HG02759 (cell line): ENCODE data around the gene CUEDC2.

Experiments used
- ATAC-seq: cut with Tn5 transposase; IDR thresholded peaks from one replicate; pipeline ENCODE4 v1.9.1; 2021; ENCODE audit warnings: mild to moderate bottlenecking, moderate library complexity; ENCODE audit not compliant: unreplicated experiment

CUEDC2 gene

DNA sequence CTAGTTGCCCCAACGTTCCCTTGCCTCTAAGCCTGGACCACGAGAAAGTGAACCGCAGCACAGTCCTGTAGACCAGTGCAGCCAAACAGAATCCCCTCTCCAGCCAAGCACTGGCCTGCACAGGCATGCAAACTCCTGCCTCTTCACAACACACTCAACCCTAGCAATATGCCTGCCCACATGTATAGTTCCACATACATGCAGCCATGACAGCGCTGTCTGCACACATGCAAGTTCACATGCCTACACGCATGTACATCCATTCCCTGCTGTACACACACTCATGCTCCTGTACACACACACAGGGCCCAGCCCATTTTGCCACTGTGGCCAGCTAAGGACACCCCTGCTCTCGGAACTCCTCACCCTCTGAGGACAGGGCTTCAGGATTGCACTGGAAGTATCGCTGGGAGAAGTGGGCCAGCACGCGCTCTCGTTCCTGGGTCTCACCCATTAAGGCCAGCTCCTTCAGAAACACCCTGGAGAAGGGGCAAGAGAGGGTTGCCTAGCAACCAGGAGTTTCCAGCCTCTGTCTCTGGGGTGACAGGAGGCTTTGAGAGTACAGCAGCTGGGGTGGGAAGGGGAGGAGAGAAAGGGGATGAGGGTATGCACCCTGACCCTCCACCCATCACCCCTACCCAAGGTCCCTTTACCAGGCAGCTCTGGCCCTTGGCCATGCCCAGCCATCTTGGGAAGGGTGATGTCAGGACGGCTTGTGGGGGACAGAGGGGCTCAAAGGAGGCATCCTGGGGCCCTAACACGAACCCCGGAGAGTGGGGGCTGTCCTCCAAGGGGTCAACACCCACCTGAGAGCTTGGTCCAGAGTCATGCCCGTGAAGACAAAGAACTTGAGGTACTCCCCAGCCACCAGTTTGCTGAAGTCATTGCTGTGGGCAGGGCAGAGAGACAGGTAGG is 20.8 kb downstream of the CUEDC2 start:
- ATAC-seq, result no peak

DNA sequence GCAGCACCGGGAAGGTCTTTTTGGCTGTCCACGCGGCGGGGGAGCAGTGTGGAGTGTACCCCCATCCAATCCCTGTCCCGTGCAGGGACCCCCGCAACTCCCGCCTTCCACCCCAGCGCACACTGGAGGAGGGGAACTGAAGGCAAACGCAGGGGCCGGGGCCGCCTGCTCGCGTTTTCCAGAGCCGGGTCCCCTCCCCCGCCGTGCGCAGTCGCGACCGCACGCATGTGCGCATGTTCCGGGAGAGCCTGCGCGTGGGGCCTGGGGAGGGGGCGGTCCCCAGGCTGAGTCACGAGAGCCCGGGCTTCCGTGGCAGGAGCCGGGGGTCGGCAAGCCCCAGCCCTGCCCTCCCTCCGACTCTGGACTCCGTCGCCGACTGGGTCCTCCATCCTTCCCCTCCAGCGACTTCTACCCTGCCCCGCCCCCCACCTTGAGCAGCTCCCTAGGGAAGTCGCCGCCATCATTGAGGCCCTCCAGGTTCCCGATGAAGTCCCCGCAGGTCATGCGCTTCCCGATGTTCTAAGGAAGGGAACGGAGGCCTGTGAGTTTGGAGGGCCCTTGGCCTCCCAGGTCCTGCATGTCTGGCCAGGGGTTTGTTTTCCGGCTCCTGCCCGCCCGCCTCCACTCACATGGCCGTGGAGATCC is 21.8 kb downstream of the CUEDC2 start:
- ATAC-seq, result no peak

DNA sequence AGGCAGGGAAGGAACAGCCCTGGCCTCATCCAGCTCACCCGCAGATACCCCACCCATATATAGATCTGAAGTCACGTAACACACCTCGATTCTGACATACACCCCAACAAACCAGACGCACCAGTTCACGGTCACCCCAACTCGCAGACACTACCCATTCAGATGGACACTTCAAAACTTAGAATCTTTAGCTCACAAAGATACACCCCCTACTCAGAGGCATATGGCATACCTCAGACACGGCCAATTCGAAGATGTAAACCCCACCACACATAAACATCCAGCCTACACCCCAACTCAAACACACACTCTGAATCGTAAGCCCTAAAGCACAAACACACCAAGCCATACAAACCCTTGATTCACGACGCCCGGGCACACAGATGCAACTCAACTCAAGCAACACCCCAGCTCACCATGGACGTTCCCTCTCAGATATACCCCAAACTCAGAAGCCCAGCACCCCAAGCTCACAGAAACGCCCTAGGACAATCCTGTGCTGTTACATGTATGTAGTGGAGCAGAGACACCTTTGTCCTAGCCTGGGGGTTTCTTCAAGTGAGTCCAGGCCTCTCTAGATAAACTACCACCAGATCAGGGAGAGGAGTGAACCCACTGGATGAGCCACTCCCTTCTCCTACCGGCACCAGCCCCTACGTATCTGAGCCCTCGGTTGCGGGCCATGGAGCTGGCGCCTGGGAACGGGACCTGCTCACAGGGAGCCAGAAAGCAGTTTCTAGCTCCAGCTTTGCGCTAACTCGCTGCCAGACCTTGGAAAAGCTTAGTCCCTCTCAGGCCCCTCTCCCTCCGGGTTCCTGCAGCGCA is 22.6 kb downstream of the CUEDC2 start:
- no peak for ATAC-seq

DNA sequence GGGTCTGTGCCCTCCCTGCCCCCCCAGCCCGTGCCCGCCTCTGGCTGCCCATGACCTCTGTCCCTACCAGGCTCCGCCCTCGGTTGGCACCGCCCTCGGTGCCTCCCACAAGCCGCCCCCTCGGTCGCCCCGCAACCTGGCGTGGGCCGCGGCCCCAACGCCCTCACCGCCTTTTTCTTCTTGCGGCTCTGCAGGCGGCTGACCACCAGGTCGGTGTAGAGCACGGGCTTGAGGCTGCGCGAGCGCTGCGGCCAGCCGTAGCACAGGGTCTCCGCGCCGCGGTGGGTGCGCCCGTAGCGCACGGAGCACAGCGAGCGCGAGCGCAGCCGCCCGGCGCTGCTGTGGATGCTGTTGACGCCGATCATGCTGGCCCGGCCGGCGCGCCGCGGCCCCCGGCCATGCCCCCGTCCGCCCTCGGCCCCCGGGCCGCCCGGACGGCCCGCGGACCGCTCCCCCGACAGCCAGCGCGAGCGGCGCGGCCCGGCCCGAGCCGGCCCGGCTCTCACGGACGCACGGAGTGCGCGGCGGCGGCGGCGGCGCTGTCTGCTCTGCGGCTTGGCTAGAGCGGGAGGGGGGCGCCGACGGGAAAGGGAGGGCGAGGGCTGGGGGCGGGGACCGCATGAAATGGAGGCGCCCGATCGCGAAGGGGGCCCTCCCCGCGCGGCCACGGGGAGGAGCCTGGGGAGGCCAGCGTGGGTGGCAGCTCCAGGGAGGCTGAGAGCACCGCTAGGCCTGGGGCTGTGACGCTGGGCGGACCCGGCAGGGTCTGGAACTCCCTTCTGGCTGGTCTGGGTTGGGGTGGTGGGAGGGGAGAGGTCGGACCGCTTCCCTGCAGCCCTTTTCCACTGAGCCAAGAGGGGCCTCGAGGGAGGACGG is 23.4 kb downstream of the CUEDC2 start:
- no peak for ATAC-seq

DNA sequence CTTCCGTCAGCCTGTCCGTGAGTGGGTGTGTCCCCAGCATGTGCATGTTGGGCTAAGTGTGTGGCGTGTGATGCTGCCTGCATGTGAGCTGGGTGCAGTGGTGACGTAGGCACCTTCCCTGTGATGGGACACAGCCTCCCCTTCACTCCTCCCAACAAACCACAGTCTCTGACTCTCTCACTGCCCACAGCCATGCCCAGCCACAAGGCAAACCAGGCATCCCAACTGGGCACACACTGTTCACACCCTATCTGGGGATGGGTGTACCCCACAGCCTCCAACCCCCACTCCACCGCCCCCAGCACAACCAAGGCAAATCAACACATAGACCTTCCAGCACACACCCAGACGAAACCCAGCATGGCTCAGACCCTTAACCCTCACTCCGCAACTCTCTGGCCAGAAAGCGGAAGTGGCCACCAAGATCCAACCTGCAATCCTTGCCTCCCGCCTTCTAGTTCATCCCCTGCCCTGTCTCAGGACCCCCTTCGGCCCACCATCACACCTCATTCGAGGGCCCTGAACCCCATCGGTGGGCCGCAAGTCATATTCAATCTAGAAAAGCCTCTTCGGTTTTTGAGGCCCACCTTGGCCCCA is 24.1 kb downstream of the CUEDC2 start:
- ATAC-seq, result no peak

DNA sequence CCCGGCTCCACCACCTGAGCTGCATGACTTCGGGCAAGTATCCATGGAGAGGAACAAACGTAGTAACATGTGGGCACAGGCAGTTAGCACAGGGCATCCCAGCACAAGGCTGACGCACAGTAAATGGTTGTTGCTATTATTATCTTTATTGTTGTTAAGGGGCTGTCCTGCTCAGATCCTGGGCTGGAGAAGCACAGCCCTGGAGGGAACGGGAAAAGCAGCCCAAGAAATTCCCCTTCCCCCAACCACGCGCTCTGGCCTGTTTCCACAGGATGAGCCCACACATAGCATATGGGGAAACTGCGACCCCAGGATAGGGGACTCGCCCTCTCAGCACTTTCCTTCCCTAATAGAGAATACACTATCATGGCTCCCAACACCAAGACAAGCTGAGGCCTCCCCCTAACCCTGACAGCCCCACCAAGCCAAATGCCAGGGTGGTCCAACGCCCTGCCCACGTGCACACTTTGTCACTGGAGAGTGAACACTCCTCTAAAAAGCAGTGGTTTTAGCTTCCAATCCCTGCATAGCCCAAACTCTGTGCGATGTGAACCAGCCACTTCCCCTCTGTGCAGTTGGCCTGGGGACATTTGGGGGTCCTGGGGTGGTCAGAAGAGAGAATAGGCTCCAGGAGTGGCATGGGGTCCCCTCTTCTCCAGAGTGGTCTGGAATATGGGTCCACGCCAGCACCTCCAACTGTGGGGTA is 24.8 kb downstream of the CUEDC2 start:
- ATAC-seq, result no peak

DNA sequence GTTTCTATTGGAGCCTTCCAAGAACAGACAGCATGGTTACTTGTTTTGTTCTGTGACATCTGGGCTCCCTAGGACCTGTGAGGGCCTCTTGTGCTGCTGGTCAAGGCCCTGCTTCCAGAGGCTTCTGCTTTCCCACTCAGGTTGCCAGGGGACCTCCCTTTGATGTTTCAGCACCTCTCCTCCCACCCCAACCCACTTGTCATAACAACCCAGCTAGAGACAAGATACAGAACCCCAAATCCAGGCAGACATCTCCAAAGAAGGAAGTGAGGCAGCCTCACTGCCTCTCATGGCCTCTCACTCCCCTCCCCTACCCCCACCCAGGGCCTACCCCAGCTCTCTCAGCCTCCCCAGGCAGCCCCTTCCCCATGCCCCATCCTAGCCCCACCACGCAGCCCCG is 25.6 kb downstream of the CUEDC2 start:
- ATAC-seq, result no peak

DNA sequence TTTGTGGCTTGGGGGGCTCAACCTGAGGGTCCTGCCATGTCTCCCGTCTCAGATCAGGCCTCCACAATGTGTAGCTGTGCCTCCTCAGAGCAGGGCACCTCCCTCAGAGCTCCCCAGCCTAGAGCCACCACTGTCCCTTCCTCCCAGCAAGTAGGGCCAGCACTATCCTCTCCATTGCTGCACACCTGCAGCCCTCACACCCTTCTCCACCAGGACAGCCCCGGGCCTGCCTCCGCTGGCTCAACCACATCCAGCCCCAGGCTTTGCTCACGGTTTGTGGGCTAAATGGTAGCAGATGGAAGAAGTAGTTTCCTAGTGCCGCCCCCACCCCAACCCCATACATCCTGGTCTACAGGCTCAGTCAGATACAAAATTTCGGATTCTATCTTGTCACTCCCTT is 26.7 kb downstream of the CUEDC2 start:
- ATAC-seq, result no peak

DNA sequence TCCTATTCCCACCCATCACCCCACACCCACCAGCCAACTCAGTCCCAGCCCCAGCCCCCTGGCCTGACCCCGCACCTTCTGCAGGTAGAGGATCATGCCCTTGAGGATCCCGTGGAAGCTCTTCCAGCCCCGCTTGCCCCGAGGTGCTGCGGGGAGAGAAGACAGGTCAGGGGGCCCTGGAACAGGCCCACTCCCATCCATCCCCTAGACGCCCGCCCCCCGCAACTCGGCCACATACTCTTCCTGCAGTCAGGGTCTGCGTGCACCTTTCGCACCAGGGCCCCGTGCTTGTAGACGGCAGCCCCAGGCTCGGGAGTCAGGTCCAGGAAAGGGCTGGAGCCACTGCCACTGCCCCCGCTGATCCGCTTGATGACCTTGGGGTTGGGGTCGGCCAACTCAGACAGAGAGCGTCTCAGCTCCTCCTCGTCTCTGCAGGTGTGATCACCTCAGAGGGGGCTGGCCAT is 27.2 kb downstream of the CUEDC2 start:
- ATAC-seq, result no peak

DNA sequence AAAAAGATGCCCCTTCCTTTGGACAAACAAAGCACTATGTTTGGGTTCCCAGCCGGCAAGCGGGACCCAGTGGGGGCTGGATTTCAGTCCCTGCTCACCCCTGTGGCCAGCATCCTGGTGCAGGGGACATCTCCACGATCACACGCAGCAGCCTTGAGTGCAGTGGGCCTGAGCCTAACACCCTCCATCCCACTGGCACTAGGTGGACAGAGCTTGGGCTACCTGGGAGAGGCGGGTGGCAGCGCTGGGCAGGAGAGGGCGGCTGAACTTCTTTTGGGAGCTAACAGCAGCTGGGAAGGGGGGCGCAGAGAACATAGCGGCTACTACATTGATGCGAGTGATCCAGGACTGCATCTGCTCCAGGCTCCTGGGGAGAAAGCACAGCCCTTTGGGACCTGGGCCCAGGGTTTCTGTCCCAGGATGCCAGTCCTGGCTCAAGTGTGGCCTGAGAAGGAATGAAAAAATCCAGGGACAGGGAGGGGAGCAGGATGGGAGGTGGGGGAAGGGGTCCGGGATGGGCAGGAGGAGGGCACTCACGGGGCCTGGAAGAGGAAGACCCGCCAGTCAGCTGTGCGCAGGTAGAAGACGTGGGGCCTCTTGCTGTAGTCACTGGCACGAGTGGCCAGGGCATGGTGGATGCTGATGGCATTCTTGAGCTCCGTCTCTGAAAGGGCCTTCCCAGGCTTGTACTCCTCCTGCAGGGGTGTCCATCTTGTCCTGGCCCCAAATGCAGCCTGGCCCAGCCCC is 27.8 kb downstream of the CUEDC2 start:
- ATAC-seq, result no peak

DNA sequence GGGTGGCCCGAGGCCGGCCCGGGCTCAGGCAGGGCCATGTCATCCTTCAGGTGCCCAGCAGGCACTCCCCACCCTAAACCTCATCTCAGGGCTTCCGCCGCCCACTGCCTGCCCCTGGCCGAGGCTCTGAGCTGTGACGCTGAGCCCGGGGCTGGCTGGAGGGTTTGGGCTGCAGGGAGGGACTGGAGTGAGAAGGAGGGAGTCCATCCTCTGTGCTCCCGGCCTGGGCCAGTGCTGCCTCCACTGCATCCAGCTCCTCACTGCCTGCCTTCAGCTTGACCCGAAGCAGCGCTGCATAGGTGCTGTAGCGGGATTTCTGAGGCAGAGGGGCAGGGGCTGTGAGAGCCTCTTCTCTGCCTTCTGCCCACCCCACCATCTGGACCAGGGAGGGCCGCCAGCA is 29.3 kb downstream of the CUEDC2 start:
- ATAC-seq, result no peak

DNA sequence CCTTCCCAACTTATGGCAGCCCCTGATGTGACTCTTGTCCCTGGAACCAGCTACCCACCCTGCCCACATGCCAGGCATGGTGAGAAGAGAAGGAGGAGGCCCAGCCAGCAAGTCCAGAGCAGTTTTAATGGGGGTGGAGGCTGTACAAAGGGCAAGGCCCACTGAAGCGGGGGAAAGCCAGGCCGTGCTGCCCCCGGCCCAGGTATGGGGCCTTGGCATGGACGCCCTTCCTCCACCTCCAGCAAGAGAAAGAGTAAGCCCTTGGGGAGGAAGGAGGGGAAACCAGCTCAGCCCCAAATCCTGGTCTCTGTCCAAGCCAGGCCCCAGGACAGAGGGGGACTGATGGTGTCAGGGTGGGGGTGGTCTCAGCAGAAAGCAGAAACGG is 29.9 kb downstream of the CUEDC2 start:
- no peak for ATAC-seq

DNA sequence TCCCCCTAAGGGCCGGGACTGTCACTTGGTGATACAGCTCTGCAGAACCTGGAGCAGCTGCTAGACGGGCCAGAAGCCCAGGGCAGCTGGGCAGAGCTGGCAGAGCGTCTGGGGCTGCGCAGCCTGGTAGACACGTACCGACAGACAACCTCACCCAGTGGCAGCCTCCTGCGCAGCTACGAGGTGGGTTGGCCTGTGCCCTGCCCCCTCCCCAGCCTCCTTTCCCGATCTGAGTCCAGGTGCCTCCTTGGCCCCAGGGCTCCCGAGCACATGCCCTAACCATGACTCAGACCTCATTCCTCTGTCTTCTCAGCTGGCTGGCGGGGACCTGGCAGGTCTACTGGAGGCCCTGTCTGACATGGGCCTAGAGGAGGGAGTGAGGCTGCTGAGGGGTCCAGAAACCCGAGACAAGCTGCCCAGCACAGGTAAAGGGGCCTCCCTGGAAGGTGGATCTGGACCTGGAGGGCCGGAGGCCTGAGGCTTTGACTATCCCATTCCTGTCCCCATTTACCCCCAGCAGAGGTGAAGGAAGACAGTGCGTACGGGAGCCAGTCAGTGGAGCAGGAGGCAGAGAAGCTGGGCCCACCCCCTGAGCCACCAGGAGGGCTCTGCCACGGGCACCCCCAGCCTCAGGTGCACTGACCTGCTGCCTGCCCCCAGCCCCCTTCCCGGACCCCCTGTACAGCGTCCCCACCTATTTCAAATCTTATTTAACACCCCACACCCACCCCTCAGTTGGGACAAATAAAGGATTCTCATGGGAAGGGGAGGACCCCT is 30.5 kb downstream of the CUEDC2 start:
- ATAC-seq, result no peak

DNA sequence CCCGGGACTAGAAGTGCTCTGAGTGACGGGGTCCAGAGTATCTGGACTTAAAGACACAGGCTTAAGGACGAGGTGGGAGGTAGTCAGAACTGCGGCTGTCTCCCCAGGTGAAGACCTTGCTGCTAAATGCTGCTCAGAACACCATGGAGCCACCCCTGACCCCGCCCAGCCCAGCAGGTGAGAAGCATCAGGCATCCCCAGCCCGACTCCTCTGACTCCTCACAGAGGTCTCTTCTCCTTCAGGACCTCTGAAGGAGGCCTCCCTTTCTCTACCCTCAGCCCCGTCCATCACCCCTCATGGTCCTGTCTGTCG is 31.1 kb downstream of the CUEDC2 start:
- no peak for ATAC-seq

DNA sequence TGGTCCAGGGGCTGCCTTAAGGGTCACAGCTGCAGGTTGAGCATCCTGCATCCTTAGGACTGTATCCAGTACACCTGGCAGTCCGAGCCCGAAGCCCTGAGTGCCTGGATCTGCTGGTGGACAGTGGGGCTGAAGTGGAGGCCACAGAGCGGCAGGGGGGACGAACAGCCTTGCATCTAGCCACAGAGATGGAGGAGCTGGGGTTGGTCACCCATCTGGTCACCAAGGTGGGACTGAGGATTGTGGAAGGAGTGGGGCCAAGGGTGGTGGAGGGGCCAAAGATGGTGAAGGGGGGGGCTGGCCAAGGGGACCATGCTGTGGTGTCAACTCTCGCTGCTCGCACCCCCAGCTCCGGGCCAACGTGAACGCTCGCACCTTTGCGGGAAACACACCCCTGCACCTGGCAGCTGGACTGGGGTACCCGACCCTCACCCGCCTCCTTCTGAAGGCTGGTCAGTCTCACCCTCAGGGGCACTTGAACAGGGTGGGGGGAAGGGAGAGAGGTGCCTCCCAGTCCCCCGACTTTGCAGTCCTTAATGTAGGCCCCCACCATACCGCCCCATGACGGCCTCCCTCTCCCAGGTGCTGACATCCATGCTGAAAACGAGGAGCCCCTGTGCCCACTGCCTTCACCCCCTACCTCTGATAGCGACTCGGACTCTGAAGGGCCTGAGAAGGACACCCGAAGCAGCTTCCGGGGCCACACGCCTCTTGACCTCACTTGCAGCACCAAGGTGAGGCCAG is 31.6 kb downstream of the CUEDC2 start:
- no peak for ATAC-seq

DNA sequence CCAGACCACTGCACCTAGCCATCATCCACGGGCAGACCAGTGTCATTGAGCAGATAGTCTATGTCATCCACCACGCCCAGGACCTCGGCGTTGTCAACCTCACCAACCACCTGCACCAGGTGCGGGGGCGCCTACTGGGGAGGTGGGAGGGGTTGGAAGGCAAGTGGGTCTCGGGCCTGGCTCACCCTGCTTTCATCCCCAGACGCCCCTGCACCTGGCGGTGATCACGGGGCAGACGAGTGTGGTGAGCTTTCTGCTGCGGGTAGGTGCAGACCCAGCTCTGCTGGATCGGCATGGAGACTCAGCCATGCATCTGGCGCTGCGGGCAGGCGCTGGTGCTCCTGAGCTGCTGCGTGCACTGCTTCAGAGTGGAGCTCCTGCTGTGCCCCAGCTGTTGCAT is 32.3 kb downstream of the CUEDC2 start:
- no peak for ATAC-seq

DNA sequence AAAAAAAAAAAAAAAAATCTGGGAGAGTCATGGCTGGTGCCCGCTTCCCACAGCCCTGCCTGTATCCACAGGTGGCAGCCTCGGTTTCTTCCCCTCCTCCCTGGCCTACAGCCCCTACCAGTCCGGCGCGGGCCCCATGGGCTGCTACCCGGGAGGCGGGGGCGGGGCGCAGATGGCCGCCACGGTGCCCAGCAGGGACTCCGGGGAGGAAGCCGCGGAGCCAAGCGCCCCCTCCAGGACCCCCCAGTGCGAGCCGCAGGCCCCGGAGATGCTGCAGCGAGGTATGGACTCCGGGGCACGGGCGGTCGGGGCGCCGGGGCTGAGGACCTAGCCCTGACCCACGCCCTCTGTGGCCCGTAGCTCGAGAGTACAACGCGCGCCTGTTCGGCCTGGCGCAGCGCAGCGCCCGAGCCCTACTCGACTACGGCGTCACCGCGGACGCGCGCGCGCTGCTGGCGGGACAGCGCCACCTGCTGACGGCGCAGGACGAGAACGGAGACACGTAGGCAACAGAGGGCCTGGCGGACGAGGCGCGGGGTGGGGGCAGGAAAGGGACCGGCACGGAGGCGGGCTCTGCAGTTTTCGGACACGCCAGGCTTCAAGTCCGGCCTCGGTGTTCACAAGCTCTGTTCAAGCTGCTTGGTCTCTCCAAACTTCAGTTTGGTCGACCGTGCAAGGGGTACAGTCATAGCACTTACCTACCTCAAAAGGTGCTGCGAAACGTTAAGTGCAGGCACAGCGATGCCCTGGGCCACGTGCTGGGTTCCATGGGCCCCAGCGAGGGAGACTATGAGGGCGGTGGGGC is 33.0 kb downstream of the CUEDC2 start:
- ATAC-seq, result peak; percentile 52
